ENCODE data around the gene TMX2.

Gene TMX2

GRCh38 chr11:57746920-57747319 lies 34.5 kb downstream of the TMX2 start:
- Histone ChIP-seq H3K36me3 (ENCODE audit: control insufficient read depth in 4 of 4, insufficient read depth in 4 of 4, low read length in 3 of 4) (peaks cover 8 to 42% (median 23%) of the 10 kb centered on the region in 4 experiments), H3K4me3 (ENCODE audit: control insufficient read depth in 1 of 7, extremely low read depth in 1 of 7, insufficient read depth in 4 of 7, low read depth in 2 of 7, low read length in 6 of 7) (no peak overlapping the region), H3K9me3 (ENCODE audit: control extremely low read depth in 1 of 5, control insufficient read depth in 4 of 5, insufficient read depth in 2 of 5, low read depth in 1 of 5, low read length in 4 of 5) (no peaks in the 10 kb centered on the region), H3K4me1 (ENCODE audit: control extremely low read depth in 1 of 4, control insufficient read depth in 4 of 4, insufficient read depth in 4 of 4, low read length in 3 of 4) (peaks cover 6 to 14% (median 12%) of the 10 kb centered on the region in 4 experiments), H3K27ac (ENCODE audit: insufficient read depth in 1 of 2, low read depth in 1 of 2, low read length in 2 of 2, poor library complexity in 1 of 2, severe bottlenecking in 2 of 2) (no peak overlapping the region), H3K27me3 (replicated peaks in 2 of 5; ENCODE audit: control insufficient read depth in 4 of 5, insufficient read depth in 5 of 5, low read length in 4 of 5) (no peaks in the 10 kb centered on the region)
- DNase-seq, result no peak
- POLR2A ChIA-PET, result no interaction called here
- 100% methylated on average over 1 of the region's 1 CpG for WGBS (ENCODE audit: insufficient coverage)
- CTCF ChIA-PET, result interaction anchor here (1.3 to 7.5 kb wide), 3 partner anchors 9 to 178 kb away, joined by 3 to 100 read pairs (median 50); no protein-coding TSS in a partner anchor

- DNase-seq, result no peak
- H3K27me3 ChIP-seq (replicated peaks in 2 of 5; ENCODE audit: control insufficient read depth in 4 of 5, insufficient read depth in 5 of 5, low read length in 4 of 5), result no peaks in the 10 kb centered on the region
- no peaks in the 10 kb centered on the region for H3K4me1 ChIP-seq (ENCODE audit: control extremely low read depth in 1 of 4, control insufficient read depth in 4 of 4, insufficient read depth in 4 of 4, low read length in 3 of 4)
- H3K4me3 ChIP-seq (ENCODE audit: control insufficient read depth in 1 of 7, extremely low read depth in 1 of 7, insufficient read depth in 4 of 7, low read depth in 2 of 7, low read length in 6 of 7), result no peak overlapping the region
- ChIA-PET POLR2A (no interaction called here), CTCF (interaction anchor here (0.7 to 7.5 kb wide), 10 partner anchors 9 to 762 kb away, joined by 3 to 100 read pairs (median 4); partner anchors contain the start of gene CTNND1)
- no peak overlapping the region for H3K27ac ChIP-seq (ENCODE audit: insufficient read depth in 1 of 2, low read depth in 1 of 2, low read length in 2 of 2, poor library complexity in 1 of 2, severe bottlenecking in 2 of 2)
- peaks cover 0 to 6% (median 1%) of the 10 kb centered on the region in 4 experiments for H3K36me3 ChIP-seq (ENCODE audit: control insufficient read depth in 4 of 4, insufficient read depth in 4 of 4, low read length in 3 of 4)
- no peaks in the 10 kb centered on the region for H3K9me3 ChIP-seq (ENCODE audit: control extremely low read depth in 1 of 5, control insufficient read depth in 4 of 5, insufficient read depth in 2 of 5, low read depth in 1 of 5, low read length in 4 of 5)
Measured at GRCh38 chr11:57751176-57751575, 38.8 kb downstream of the TMX2 start.

- peak; percentile 25 to 42 (median 40) for DNase-seq
- WGBS (ENCODE audit: insufficient coverage), result 94% methylated on average over 5 of the region's 10 CpGs
Measured at GRCh38 chr11:57751676-57752253, 39.4 kb downstream of the TMX2 start, which contains the start of gene BTBD18. Gene BTBD18 (minus strand): TSS chr11:57751819. CDS start chr11:57751188, 631 bp downstream.

GRCh38 chr11:57752954-57753353 lies 40.6 kb downstream of the TMX2 start:
- Histone ChIP-seq H3K9me3 (ENCODE audit: control extremely low read depth in 1 of 5, control insufficient read depth in 4 of 5, insufficient read depth in 2 of 5, low read depth in 1 of 5, low read length in 4 of 5) (no peaks in the 10 kb centered on the region), H3K27me3 (replicated peaks in 2 of 5; ENCODE audit: control insufficient read depth in 4 of 5, insufficient read depth in 5 of 5, low read length in 4 of 5) (no peaks in the 10 kb centered on the region), H3K36me3 (ENCODE audit: control insufficient read depth in 4 of 4, insufficient read depth in 4 of 4, low read length in 3 of 4) (no peaks in the 10 kb centered on the region), H3K4me3 (ENCODE audit: control insufficient read depth in 1 of 7, extremely low read depth in 1 of 7, insufficient read depth in 4 of 7, low read depth in 2 of 7, low read length in 6 of 7) (no peak overlapping the region), H3K4me1 (ENCODE audit: control extremely low read depth in 1 of 4, control insufficient read depth in 4 of 4, insufficient read depth in 4 of 4, low read length in 3 of 4) (no peaks in the 10 kb centered on the region), H3K27ac (ENCODE audit: insufficient read depth in 1 of 2, low read depth in 1 of 2, low read length in 2 of 2, poor library complexity in 1 of 2, severe bottlenecking in 2 of 2) (no peak overlapping the region)
- 98% methylated on average over 26 of the region's 30 CpGs for WGBS (ENCODE audit: insufficient coverage)
- no peak for DNase-seq
- CTCF ChIA-PET, result no interaction called here
- POLR2A ChIA-PET, result no interaction called here

More at GRCh38 chr11:57751676-57752253, 39.4 kb downstream of the TMX2 start, which contains the start of gene BTBD18:
- no peaks in the 10 kb centered on the region for H3K27me3 ChIP-seq (replicated peaks in 2 of 5; ENCODE audit: control insufficient read depth in 4 of 5, insufficient read depth in 5 of 5, low read length in 4 of 5)
- H3K27ac ChIP-seq (ENCODE audit: insufficient read depth in 1 of 2, low read depth in 1 of 2, low read length in 2 of 2, poor library complexity in 1 of 2, severe bottlenecking in 2 of 2), result no peak within 1 kb of the TSS
- ChIA-PET POLR2A (no interaction called here), CTCF (interaction anchor here (0.7 to 7.5 kb wide), 13 partner anchors 8 to 761 kb away, joined by 3 to 100 read pairs (median 4); partner anchors contain the start of gene CTNND1)
- no peaks in the 10 kb centered on the region for H3K4me1 ChIP-seq (ENCODE audit: control extremely low read depth in 1 of 4, control insufficient read depth in 4 of 4, insufficient read depth in 4 of 4, low read length in 3 of 4)
- no peak within 1 kb of the TSS for H3K4me3 ChIP-seq (ENCODE audit: control insufficient read depth in 1 of 7, extremely low read depth in 1 of 7, insufficient read depth in 4 of 7, low read depth in 2 of 7, low read length in 6 of 7)
- H3K36me3 ChIP-seq (ENCODE audit: control insufficient read depth in 4 of 4, insufficient read depth in 4 of 4, low read length in 3 of 4), result peaks cover 0 to 5% (median 1%) of the 10 kb centered on the region in 4 experiments
- no peaks in the 10 kb centered on the region for H3K9me3 ChIP-seq (ENCODE audit: control extremely low read depth in 1 of 5, control insufficient read depth in 4 of 5, insufficient read depth in 2 of 5, low read depth in 1 of 5, low read length in 4 of 5)

- POLR2A ChIA-PET, result no interaction called here
Measured at GRCh38 chr11:57758174-57758573, 45.8 kb downstream of the TMX2 start.

GRCh38 chr11:57761301-57762234 lies 49.2 kb downstream of the TMX2 start, which contains the start of gene CTNND1:
Gene CTNND1 (plus strand): TSS chr11:57761802. CDS start chr11:57791479, 29,677 bp downstream.
- no peaks in the 10 kb centered on the region for H3K27me3 ChIP-seq (replicated peaks in 2 of 5; ENCODE audit: control insufficient read depth in 4 of 5, insufficient read depth in 5 of 5, low read length in 4 of 5)
- 11% methylated on average over 6 of the region's 13 CpGs for WGBS (ENCODE audit: insufficient coverage)
- DNase-seq, result peak; percentile 94 to 97 (median 96)
- H3K4me3 ChIP-seq (ENCODE audit: control insufficient read depth in 1 of 7, extremely low read depth in 1 of 7, insufficient read depth in 4 of 7, low read depth in 2 of 7, low read length in 6 of 7), result peak within 1 kb of the TSS; percentile 31 to 99 (median 87)
- ChIA-PET POLR2A (interaction anchor here (0.7 to 2.0 kb wide), 8 partner anchors 17 to 40 kb away, joined by 3 to 10 read pairs (median 5); partner anchors contain the start of gene SELENOH), CTCF (interaction anchor here (0.8 to 32.2 kb wide), 8 partner anchors 10 to 60 kb away, joined by 3 to 571 read pairs (median 7); partner anchors contain the start of genes BTBD18 and SELENOH)
- H3K4me1 ChIP-seq (ENCODE audit: control extremely low read depth in 1 of 4, control insufficient read depth in 4 of 4, insufficient read depth in 4 of 4, low read length in 3 of 4), result peaks cover 12 to 33% (median 25%) of the 10 kb centered on the region in 4 experiments
- peak within 1 kb of the TSS; percentile 93 to 98 for H3K27ac ChIP-seq (ENCODE audit: insufficient read depth in 1 of 2, low read depth in 1 of 2, low read length in 2 of 2, poor library complexity in 1 of 2, severe bottlenecking in 2 of 2)
- H3K9me3 ChIP-seq (ENCODE audit: control extremely low read depth in 1 of 5, control insufficient read depth in 4 of 5, insufficient read depth in 2 of 5, low read depth in 1 of 5, low read length in 4 of 5), result no peaks in the 10 kb centered on the region
- H3K36me3 ChIP-seq (ENCODE audit: control insufficient read depth in 4 of 4, insufficient read depth in 4 of 4, low read length in 3 of 4), result no peaks in the 10 kb centered on the region

More at GRCh38 chr11:57758174-57758573, 45.8 kb downstream of the TMX2 start:
- Histone ChIP-seq H3K36me3 (ENCODE audit: control insufficient read depth in 4 of 4, insufficient read depth in 4 of 4, low read length in 3 of 4) (no peaks in the 10 kb centered on the region), H3K9me3 (ENCODE audit: control extremely low read depth in 1 of 5, control insufficient read depth in 4 of 5, insufficient read depth in 2 of 5, low read depth in 1 of 5, low read length in 4 of 5) (no peaks in the 10 kb centered on the region), H3K27ac (ENCODE audit: insufficient read depth in 1 of 2, low read depth in 1 of 2, low read length in 2 of 2, poor library complexity in 1 of 2, severe bottlenecking in 2 of 2) (no peak overlapping the region), H3K27me3 (replicated peaks in 2 of 5; ENCODE audit: control insufficient read depth in 4 of 5, insufficient read depth in 5 of 5, low read length in 4 of 5) (no peaks in the 10 kb centered on the region), H3K4me3 (ENCODE audit: control insufficient read depth in 1 of 7, extremely low read depth in 1 of 7, insufficient read depth in 4 of 7, low read depth in 2 of 7, low read length in 6 of 7) (no peak overlapping the region), H3K4me1 (ENCODE audit: control extremely low read depth in 1 of 4, control insufficient read depth in 4 of 4, insufficient read depth in 4 of 4, low read length in 3 of 4) (peaks cover 3 to 10% (median 8%) of the 10 kb centered on the region in 4 experiments)
- CTCF ChIA-PET, result interaction anchor here (0.7 to 32.2 kb wide), 6 partner anchors 10 to 756 kb away, joined by 3 to 571 read pairs (median 6); partner anchors contain the start of gene SELENOH
- no peak for DNase-seq
- no CpG with 5 or more reads among the region's 3 CpGs for WGBS (ENCODE audit: insufficient coverage)

All from common myeloid progenitor, CD34-positive (primary cell).